Osteoblast (primary cell): ENCODE measurements around the gene CFL1. TPM values are rescaled to one million over a fixed set of nuclear protein-coding genes. Genes with fewer than 3 reads are reported as not detected.

Source experiments
- DNase-seq: peaks from one replicate; pipeline ENCODE4 v3.0.0; 2011; ENCODE audit warnings: low spot score, mixed read lengths; ENCODE audit not compliant: insufficient read length; ENCODE audit errors: missing footprints
- H2AFZ ChIP-seq: 2 replicates; pipeline ENCODE4 v1.6.0; 2011; ENCODE audit warnings: mild to moderate bottlenecking, low read length
- H3K27ac ChIP-seq: 2 replicates; pipeline ENCODE4 v1.5.1; 2011; ENCODE audit warnings: mild to moderate bottlenecking, low read depth, low read length, moderate library complexity
- H3K27me3 ChIP-seq: 2 replicates; pipeline ENCODE4 v1.6.0; 2012; ENCODE audit warnings: mild to moderate bottlenecking, control low read depth, inconsistent platforms, low read length, moderate library complexity; ENCODE audit not compliant: insufficient read depth
- H3K36me3 ChIP-seq: 2 replicates; pipeline ENCODE4 v1.5.1; 2011; ENCODE audit warnings: mild to moderate bottlenecking, low read length, control low read depth, moderate library complexity; ENCODE audit not compliant: insufficient read depth
- H3K4me1 ChIP-seq: 2 replicates; pipeline ENCODE4 v1.5.1; 2011; ENCODE audit warnings: mild to moderate bottlenecking, low read length, control low read depth, moderate library complexity; ENCODE audit not compliant: insufficient read depth
- H3K4me2 ChIP-seq: 2 replicates; pipeline ENCODE4 v1.6.0; 2011; ENCODE audit warnings: mild to moderate bottlenecking, low read length; ENCODE audit not compliant: insufficient read depth
- H3K4me3 ChIP-seq: fragments of 200-600 bp; sonication (generic); 3 replicates; pipeline ENCODE4 v1.5.1; 2012; ENCODE audit warnings: mild to moderate bottlenecking, low read length, inconsistent platforms; ENCODE audit not compliant: insufficient read depth
- H3K79me2 ChIP-seq: 2 replicates; pipeline ENCODE4 v1.6.0; 2012; ENCODE audit warnings: mild to moderate bottlenecking, low read length, control low read depth, inconsistent platforms; ENCODE audit not compliant: insufficient read depth
- H3K9me3 ChIP-seq: 2 replicates; pipeline ENCODE4 v1.5.1; 2011; ENCODE audit warnings: low read depth, low read length, control low read depth
- H4K20me1 ChIP-seq: 2 replicates; pipeline ENCODE4 v1.6.0; 2012; ENCODE audit warnings: mild to moderate bottlenecking, low read length, control low read depth; ENCODE audit not compliant: insufficient read depth
- total RNA-seq: library from RNA; depleted of rRNA; stranded (reverse); fragments of >200 nt; gene quantifications from 2 replicates; pipeline ENCODE4 v1.2.3, GENCODE V29; 2012
- TF ChIP-seq, protein P1 (sequence below): IDR thresholded peaks from 2 replicates; pipeline ENCODE4 v1.5.1; 2011; ENCODE audit warnings: mild to moderate bottlenecking, low read depth, low read length, moderate library complexity; ENCODE audit errors: extremely low read depth

The CFL1 gene
- total RNA-seq, 1 donor: 704 TPM

DNA sequence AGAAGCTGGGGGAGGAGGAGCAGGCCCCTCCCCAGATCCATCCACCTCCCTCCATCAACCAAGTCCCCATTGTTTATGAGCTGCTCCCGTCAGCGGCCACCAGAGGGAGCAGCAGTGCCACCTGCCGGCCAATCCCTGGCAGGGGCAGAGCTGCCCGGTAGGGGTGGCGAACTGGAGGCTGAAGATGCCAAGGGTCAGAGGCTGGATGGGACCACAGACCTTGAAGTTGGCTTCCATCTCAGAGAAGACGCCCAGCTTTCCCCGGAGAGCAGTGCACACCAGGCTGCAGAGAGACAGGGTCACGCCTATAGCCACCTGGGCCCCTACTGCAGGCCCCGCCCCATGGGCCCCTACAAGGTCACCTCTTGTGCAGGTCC lies 26.7 kb upstream of the CFL1 start:
- H3K27ac ChIP-seq: no peak overlapping the region
- no peaks in the 10 kb centered on the region for H3K27me3 ChIP-seq
- peaks cover 21% of the 10 kb centered on the region for H4K20me1 ChIP-seq
- H3K4me1 ChIP-seq: peaks cover 27% of the 10 kb centered on the region
- DNase-seq: peak; percentile 99
- no peak overlapping the region for H3K4me2 ChIP-seq
- TF ChIP-seq, protein P1, sequence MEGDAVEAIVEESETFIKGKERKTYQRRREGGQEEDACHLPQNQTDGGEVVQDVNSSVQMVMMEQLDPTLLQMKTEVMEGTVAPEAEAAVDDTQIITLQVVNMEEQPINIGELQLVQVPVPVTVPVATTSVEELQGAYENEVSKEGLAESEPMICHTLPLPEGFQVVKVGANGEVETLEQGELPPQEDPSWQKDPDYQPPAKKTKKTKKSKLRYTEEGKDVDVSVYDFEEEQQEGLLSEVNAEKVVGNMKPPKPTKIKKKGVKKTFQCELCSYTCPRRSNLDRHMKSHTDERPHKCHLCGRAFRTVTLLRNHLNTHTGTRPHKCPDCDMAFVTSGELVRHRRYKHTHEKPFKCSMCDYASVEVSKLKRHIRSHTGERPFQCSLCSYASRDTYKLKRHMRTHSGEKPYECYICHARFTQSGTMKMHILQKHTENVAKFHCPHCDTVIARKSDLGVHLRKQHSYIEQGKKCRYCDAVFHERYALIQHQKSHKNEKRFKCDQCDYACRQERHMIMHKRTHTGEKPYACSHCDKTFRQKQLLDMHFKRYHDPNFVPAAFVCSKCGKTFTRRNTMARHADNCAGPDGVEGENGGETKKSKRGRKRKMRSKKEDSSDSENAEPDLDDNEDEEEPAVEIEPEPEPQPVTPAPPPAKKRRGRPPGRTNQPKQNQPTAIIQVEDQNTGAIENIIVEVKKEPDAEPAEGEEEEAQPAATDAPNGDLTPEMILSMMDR: peak; percentile 96
- peaks cover 47% of the 10 kb centered on the region for H3K36me3 ChIP-seq
- H3K4me3 ChIP-seq: no peak overlapping the region
- no peak overlapping the region for H2AFZ ChIP-seq
- H3K9me3 ChIP-seq: no peaks in the 10 kb centered on the region
- peaks cover 41% of the 10 kb centered on the region for H3K79me2 ChIP-seq

DNA sequence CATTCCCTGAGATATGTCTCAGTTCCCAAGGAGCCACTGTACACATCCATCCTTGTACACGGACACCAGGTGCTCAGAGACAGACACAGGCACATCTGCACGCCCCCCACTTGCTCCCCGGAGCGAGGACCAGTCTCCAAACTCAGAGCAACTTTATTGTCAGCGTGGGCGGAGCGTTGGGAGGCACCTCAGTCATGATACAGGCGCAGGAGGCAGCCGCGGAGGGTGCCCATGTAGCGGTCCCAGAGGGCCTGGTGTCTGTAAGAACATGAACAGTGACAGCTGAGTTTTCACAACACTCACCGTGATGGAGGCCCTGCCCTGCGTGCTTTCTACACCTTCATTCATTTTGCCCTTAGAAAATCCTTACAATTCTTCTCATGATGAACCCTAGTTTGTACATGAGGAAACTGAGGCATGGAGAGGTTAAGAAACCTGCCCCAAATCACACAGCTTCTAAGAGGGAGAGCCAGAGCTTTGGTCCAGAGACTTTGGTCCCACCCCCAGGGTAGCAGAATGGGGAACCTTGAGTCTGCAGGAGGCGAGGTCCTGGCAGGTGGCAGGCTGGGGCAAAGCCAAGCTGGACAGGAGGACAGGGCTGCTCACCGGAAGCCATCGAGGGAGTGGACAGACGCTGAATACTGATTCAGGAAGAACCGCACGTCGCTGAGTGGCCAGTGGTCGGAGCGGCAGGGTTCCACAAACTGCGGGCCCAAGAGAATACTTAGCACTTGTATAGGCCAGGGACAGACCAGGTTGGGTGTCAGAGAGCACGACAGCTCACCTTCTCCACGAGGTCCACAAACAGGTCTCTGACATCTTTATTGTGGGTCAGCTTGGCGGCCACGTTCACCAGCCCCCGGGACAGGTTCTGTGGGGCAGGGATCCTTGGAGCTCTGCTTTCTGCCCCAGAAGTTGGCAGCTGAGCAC lies 26.1 kb upstream of the CFL1 start:
- Histone ChIP-seq H3K27me3 (no peaks in the 10 kb centered on the region), H2AFZ (no peak overlapping the region), H4K20me1 (peaks cover 21% of the 10 kb centered on the region), H3K79me2 (peaks cover 41% of the 10 kb centered on the region), H3K4me1 (peaks cover 20% of the 10 kb centered on the region), H3K9me3 (no peaks in the 10 kb centered on the region), H3K27ac (no peak overlapping the region), H3K4me2 (no peak overlapping the region), H3K4me3 (no peak overlapping the region), H3K36me3 (peaks cover 47% of the 10 kb centered on the region)
- TF ChIP-seq, protein P1: no peak
- DNase-seq: peak; percentile 73

DNA sequence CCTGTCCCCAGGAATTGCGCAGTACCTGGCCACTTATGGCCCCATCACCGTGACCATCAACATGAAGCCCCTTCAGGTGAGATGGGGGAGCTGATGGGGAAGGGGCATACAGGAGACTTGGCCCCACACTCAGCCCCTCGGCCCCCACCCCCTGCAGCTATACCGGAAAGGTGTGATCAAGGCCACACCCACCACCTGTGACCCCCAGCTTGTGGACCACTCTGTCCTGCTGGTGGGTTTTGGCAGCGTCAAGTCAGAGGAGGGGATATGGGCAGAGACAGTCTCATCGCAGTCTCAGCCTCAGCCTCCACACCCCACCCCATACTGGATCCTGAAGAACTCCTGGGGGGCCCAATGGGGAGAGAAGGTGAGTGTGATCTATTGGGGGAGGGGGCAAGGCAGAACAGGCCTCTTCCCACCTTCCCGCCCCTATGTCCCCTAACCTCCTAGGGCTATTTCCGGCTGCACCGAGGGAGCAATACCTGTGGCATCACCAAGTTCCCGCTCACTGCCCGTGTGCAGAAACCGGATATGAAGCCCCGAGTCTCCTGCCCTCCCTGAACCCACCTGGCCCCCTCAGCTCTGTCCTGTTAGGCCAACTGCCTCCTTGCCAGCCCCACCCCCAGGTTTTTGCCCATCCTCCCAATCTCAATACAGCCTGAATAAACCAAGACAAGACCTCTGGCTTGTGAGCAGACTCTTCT lies 25.2 kb upstream of the CFL1 start:
- TF ChIP-seq, protein P1: no peak
- H3K27ac ChIP-seq: no peak overlapping the region
- peaks cover 21% of the 10 kb centered on the region for H4K20me1 ChIP-seq
- no peaks in the 10 kb centered on the region for H3K27me3 ChIP-seq
- H3K9me3 ChIP-seq: no peaks in the 10 kb centered on the region
- H3K36me3 ChIP-seq: peaks cover 47% of the 10 kb centered on the region
- DNase-seq: no peak
- no peak overlapping the region for H3K4me3 ChIP-seq
- H3K79me2 ChIP-seq: peaks cover 41% of the 10 kb centered on the region
- no peak overlapping the region for H2AFZ ChIP-seq
- H3K4me1 ChIP-seq: peaks cover 14% of the 10 kb centered on the region
- no peak overlapping the region for H3K4me2 ChIP-seq
